Fibroblast of lung (primary cell): Measurements from ENCODE around the gene KERA.

Experiments
- CTCF ChIP-seq, 2 donors: IDR thresholded peaks in 1 of 2; conservative IDR thresholded peaks in 1 of 2; 1 replicate in 1 of 2; 2 replicates in 1 of 2; pipeline ENCODE4 v1.5.1; 2011 to 2012; ENCODE audit warnings: low read length in 2 of 2, control low read depth in 1 of 2, inconsistent platforms in 1 of 2, low read depth in 1 of 2, mild to moderate bottlenecking in 1 of 2
- EZH2 ChIP-seq: IDR thresholded peaks from 2 replicates; pipeline ENCODE4 v1.5.1; 2012; ENCODE audit warnings: low read length, control low read depth, mild to moderate bottlenecking; ENCODE audit errors: missing control alignments

GRCh38 chr12:91059211-91059610 lies 1.4 kb upstream of the KERA start:
- TF ChIP-seq CTCF (conservative IDR thresholded peaks at IDR 0.05 in 1 of 2, IDR thresholded peaks at IDR 0.05 in 1 of 2; ENCODE audit: low read depth in 1 of 2, low read length in 2 of 2) (no peak), EZH2 (no peak)
